ENCODE measurements around the gene SLC2A1.
"Not testable (repeated sequence)": the region's sequence is repeated elsewhere in the genome, so short reads cannot be mapped to it uniquely, and the experiment has no call there.

The SLC2A1 gene

DNA sequence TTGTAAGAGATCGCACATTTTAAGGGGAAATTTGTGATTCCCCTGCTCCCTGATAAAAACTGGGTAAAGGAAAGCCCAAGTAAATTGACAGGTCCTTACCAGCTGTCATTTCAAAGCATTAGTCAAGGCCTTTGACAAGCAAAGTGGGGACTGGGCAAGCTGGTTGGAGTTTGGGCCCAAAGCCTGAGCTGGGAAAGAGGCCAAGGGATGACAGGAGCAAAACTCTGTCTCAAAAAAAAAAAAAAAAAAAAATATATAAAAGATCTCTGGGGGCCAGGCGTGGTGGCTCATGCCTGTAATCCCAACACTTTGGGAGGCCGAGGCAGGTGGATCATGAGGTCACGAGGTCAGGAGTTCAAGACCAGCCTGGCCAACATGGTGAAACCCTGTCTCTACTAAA is 36.9 kb downstream of the SLC2A1 start:
- TF ChIP-seq, protein P1, sequence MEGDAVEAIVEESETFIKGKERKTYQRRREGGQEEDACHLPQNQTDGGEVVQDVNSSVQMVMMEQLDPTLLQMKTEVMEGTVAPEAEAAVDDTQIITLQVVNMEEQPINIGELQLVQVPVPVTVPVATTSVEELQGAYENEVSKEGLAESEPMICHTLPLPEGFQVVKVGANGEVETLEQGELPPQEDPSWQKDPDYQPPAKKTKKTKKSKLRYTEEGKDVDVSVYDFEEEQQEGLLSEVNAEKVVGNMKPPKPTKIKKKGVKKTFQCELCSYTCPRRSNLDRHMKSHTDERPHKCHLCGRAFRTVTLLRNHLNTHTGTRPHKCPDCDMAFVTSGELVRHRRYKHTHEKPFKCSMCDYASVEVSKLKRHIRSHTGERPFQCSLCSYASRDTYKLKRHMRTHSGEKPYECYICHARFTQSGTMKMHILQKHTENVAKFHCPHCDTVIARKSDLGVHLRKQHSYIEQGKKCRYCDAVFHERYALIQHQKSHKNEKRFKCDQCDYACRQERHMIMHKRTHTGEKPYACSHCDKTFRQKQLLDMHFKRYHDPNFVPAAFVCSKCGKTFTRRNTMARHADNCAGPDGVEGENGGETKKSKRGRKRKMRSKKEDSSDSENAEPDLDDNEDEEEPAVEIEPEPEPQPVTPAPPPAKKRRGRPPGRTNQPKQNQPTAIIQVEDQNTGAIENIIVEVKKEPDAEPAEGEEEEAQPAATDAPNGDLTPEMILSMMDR (IDR thresholded peaks at IDR 0.05; ENCODE audit: borderline replicate concordance, control extremely low read depth, extremely low read depth, insufficient read depth, missing control alignments) = no peak
- in situ Hi-C loops (cut with MboI; ENCODE audit: low sequenced_read_pairs, unreplicated experiment) = loop anchor here (5.0 kb wide), 1 partner anchor 146 kb away; no protein-coding TSS in a partner anchor
- no peak for DNase-seq (ENCODE audit: low spot score)

DNA sequence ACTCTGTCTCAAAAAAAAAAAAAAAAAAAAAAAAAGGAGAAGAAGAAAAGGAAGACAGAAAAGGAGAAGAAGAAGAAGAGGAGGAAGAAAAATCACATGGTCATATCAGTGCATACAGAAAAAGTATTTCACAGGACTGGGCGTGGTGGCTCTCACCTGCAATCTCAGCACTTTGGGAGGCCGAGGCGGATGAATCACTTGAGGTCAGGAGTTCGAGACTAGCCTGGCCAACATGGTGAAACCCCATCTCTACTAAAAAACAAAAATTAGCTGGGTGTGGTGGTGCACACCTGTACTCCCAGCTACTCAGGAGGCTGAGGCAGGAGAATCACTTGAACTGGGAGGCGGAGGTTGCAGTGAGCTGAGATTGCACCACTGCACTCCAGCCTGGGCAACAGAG is 39.0 kb downstream of the SLC2A1 start:
- DNase-seq (ENCODE audit: low spot score) = not testable (repeated sequence)
- in situ Hi-C loops (cut with MboI; ENCODE audit: low sequenced_read_pairs, unreplicated experiment) = loop anchor here (5.0 to 10.0 kb wide), 2 partner anchors 135 to 148 kb away; partner anchors contain the start of gene TMEM269

DNA sequence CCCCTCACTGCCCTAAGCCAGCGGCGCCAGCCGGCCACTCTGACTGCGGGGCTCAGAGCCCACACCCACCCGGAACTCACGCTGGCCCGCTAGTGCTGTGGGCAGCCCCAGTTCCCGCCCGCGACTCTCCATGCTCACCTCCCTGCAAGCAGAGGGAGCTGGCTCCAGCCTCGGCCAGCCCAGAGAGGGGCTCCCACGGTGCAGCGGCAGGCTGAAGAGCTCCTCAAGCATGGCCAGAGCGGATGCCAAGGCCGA is 41.5 kb downstream of the SLC2A1 start:
- TF ChIP-seq, protein P1 (IDR thresholded peaks at IDR 0.05; ENCODE audit: borderline replicate concordance, control extremely low read depth, extremely low read depth, insufficient read depth, missing control alignments) = no peak
- in situ Hi-C loops (cut with MboI; ENCODE audit: low sequenced_read_pairs, unreplicated experiment) = loop anchor here (10.0 kb wide), 1 partner anchor 132 kb away; the partner anchor contains the start of gene TMEM269
- DNase-seq (ENCODE audit: low spot score) = no peak

DNA sequence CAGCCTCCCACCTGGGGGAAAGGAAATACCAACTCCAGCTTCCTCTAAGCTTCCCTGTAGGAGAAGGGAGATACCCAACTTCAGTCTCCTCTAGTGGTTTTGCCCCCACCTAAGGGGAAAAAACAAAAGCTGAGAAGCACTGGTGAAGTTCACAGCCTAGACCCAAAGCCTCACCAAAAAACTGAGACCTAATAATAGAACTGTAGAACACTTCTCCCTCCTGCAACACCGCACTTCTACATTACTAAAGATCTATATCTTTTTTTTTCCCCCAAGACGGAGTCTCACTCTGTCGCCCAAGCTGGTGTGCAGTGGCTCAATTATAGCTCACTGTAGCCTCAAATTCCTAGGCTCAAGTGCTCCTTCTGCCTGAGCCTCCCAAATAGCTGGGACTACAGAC is 43.2 kb downstream of the SLC2A1 start:
- TF ChIP-seq, protein P1 (IDR thresholded peaks at IDR 0.05; ENCODE audit: borderline replicate concordance, control extremely low read depth, extremely low read depth, insufficient read depth, missing control alignments) = no peak
- in situ Hi-C loops (cut with MboI; ENCODE audit: low sequenced_read_pairs, unreplicated experiment) = loop anchor here (10.0 kb wide), 1 partner anchor 131 kb away; the partner anchor contains the start of gene TMEM269
- DNase-seq (ENCODE audit: low spot score) = no peak

- TF ChIP-seq, protein P1 (IDR thresholded peaks at IDR 0.05; ENCODE audit: borderline replicate concordance, control extremely low read depth, extremely low read depth, insufficient read depth, missing control alignments) = no peak
- DNase-seq (ENCODE audit: low spot score) = no peak
- in situ Hi-C loops (cut with MboI; ENCODE audit: low sequenced_read_pairs, unreplicated experiment) = loop anchor here (10.0 kb wide), 1 partner anchor 129 kb away; the partner anchor contains the start of gene TMEM269
Observed at GRCh38 chr1:42914092-42914627, 44.5 kb downstream of the SLC2A1 start.

DNA sequence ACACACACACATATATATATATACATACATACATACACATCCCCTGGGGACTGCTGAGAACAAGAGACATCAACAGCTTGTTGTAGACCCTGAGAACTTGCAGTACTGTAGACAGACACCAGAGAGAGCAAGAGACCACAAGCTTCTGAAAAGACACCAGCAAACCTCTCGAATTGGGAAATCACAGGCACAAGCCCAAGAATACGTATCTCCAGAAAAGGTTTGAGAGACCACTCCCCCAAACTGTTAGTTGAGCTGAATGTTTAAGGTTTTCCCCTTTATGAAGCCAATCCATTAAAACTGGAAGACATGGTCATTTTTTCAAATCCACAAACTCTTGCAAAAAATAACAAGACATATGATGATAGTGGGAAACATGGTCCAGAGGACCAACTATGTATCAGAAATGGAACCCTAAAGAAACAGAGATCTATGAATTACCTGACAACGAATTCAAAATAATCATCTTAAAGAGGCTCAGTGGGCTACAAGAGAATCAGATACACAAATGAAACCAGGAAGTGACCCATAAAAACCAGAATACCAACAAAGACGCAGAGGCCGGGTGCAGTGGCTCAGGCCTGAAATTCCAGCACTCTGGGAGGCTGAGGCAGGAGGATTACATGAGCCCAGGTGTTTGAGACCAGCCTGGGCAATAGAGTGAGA is 45.1 kb downstream of the SLC2A1 start:
- in situ Hi-C loops (cut with MboI; ENCODE audit: low sequenced_read_pairs, unreplicated experiment) = loop anchor here (10.0 kb wide), 1 partner anchor 129 kb away; the partner anchor contains the start of gene TMEM269
- DNase-seq (ENCODE audit: low spot score) = peak; percentile 58
- TF ChIP-seq, protein P1 (IDR thresholded peaks at IDR 0.05; ENCODE audit: borderline replicate concordance, control extremely low read depth, extremely low read depth, insufficient read depth, missing control alignments) = peak; percentile 31

DNA sequence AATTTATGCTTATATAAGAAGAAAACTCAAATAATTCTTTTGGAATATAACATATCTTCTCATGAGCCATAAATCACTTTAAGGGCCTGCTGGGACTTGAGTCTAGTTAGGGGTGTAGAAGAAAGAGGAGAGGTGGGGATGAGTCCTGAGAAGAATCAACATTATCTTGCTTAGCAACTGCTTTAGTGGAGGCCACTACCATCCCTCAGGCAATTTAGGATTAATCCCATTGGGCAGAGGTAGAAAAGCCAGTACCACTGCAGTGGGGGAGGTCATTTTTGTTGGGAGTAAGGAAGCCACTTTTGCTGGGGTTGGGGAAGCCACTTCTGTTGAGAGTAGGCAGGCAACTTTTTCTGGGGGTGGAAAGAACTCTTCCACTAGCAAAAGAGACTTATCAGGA is 47.7 kb downstream of the SLC2A1 start:
- no peak for DNase-seq (ENCODE audit: low spot score)
- in situ Hi-C loops (cut with MboI; ENCODE audit: low sequenced_read_pairs, unreplicated experiment) = loop anchor here (10.0 kb wide), 1 partner anchor 126 kb away; the partner anchor contains the start of gene TMEM269
- TF ChIP-seq, protein P1 (IDR thresholded peaks at IDR 0.05; ENCODE audit: borderline replicate concordance, control extremely low read depth, extremely low read depth, insufficient read depth, missing control alignments) = no peak
